ENCODE measurements around the gene TOX2.

TOX2 gene

DNA sequence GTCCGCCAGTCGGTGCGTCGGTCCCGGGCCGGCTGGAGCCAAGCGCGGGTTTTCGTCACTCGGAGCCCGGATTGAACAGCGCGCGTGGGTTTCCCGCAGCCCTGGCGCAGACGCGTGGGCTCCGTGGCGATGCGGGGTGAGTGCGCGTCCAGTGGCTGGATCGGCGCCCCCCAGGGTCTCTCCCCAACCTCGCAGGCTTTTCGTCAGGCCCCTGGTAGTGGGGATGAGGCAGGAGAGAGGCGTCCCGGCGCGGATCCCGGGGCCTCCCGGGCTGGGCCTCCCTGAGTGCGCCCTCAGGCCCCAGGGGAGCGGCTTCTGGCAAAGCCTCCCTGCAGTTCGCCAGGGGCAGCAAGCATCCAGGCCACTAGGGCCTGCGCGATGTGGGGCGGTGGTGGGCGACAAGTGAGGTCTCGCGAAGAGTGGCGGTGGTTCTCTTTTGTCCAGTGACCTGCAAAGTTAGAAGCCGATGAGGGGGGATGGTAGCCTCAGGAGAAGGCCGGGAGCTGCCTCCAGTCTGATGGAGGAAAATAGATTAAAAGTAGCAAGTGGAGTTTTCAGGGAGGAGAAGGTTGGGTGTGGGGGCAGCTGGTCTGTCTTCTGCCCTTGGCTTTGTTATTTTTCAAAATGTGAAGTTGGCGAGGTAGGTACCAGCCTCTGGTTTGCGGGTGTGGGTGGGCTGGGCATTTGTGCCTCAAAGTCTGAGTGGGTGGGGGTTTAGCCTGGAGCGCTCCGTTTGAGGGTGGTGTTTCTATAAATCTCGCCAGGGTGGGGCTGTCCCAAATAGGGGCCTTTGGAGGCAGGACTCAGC is 1.6 kb downstream of the TOX2 start:
- no peak for DNase-seq

DNA sequence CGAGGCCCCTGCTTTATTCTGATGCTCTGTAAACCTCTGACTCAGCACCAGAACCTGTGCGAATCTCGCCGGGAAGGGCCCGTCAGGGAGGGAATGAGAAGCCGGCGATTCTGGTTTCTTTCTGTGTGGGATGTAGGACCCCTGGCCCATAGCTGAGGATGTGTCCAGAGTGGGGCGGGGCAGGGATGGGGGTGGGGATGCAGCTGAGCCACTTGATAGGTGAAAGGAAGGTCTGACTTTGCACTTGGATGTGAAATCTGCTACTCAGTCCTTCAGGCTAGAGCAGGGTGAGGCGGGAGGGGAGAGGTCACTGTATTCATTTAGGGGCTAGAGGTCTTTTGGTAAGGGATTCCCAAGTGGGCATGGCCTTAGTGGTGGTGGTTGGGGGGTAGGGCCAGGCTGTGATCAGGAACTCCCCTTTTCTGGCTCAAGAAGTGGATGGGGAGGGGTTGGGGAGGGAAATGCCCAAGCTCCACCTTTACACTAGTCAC is 2.3 kb downstream of the TOX2 start:
- no peak for DNase-seq

GRCh38 chr20:43917380-43917779 is 2.7 kb downstream of the TOX2 start:
- DNase-seq = no peak

DNA sequence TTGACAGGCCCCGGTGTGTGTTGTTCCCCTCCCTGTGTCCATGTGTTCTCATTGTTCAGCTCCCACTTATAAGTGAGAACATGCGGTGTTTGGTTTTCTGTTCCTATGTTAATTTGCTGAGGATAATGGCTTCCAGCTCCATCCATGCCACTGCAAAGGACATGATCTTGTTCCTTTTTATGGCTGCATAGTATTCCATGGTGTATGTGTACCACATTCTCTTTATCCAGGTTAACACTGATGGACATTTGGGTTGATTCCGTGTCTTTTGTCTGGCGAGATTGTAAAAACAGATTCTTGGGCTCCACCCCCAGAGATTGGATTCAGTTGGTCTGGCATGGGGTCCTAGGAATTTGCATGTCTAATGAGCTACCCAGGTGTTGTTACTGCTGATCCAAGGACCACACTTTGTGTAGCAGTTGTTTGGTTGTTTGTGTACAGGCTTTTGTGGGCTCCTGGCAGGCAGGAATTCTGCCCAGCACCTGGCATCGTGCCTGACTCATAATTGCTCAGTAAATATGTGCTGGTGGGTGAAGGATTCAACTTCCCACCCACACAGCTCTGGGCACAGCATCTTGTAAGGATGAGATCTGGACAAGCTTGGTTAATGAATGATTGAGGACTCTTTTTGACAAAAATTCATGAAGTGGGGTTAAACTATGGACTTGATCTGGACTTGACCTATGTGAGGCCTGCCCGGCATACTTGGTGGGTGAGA is 5.2 kb downstream of the TOX2 start:
- DNase-seq = no peak

DNA sequence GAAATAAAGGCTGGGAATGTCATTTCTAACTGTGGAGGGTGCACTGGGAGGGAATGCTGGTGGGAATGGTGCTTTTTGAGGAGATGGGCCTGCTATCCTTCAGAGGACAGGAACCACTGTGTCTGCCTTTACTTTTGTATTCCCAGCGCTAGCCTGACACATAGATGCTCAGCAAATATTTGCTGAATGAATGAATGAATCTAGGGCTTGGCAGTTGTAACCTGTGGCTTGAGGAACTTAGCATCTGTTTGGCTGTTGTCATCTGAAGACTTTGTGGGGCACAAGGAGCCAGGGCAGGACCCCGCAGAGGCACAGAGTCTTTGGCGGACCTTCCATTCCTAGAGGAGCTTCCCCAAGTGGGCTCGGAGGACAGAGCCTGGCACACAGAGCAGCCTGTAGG is 6.1 kb downstream of the TOX2 start:
- no peak for DNase-seq

DNA sequence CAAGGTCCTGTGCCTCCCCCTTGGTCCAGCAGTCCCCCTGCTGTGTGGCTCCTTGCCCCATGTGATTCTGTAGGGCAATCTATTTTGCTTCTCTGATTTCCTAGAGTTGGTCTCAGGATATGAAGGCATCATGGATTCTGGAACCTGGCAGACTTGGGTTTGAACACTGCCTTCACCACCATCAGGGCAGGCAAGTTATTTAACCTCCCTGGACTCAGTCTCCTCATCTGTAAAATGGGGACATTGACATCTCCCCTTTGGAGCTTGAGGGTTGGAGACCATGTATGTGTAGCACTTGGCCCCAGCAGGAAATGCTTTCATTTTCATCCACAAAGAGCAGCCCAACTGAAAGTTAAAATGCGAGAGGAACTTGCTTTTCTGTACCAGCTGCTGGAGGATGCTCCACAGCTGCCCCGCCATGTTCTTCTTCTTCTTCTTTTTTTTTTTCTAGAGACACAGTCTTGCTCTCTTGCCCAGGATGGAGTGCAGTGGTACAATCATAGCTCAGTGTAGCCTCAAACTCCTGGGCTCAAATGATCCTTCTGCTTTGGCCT is 6.7 kb downstream of the TOX2 start:
- no peak for DNase-seq

DNA sequence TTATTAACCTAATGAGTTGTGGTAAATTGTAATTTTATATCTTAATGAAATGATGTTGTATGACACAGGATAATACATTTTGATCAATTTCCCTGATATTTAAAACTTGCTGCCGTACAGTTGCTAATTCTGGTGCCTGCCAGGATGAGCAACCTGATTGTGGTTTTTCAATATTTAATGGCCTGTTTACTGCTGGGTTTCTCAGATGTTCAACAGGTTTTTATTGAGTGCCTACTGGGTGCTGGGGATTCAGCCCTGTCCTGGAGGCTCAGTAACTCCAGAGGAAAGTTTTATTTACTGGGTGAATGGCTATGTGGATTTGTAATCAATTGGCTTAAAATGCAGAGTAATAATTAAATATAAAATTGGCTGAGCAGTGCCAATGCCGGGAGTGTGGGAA is 8.0 kb downstream of the TOX2 start:
- DNase-seq = no peak

DNA sequence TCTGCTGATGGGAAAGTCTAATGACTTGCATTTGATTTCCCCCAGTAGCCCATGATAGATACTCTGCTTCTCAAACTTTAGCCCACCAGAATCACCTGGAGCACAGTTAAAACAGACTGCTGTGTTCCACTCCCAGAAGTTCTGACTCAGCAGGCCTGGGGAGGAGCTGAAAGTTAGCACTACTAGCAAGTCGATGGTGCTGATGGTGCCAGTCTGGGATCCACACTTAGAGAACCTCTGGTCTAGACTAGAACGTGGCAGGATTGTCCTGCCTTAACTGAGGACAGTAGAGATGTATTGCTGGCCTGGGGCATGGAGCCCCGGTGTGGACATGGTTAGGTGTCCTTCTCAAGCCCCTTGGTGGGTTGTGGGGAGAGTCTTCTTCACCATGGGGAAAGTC is 8.7 kb downstream of the TOX2 start:
- no peak for DNase-seq

DNA sequence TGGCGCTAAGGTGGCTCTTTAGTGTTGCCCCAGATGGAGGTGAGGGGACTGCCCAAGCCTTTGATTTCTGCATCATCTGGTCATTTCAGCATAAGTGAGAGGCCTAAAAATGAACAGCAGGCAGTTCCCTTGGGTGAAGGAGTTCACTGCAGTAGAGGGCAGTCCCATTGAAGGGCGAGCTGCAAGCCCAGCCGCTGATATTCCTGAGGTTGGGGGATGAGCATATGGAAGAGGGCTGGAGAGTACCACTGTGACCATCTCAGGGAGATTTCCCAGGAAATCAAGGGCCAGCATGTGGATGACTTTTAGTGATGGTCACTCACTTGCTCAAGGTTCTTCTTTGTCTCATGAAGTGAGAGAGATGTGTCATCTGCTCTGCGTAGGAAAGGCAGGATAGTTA is 9.3 kb downstream of the TOX2 start:
- no peak for DNase-seq

DNA sequence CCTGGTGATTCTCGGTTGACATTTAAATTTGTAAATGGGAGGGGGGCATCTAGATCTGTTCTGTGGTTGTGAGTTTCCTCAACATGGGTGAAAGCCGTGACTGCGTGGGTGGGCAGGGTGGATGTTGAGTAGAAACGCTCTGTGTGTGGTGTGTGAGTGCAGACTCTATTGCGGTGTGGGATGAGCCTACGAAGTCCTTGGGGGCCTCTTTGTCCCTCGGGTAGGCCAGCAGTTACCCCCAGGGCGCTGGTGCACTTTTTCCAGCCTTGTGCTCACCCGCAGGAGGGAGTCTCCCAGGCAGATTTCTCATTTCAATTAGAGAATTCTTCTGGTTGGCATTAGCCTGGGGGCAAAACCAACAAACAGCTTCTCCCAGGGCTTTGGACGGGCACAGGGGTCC is 10.6 kb downstream of the TOX2 start:
- DNase-seq = no peak

DNA sequence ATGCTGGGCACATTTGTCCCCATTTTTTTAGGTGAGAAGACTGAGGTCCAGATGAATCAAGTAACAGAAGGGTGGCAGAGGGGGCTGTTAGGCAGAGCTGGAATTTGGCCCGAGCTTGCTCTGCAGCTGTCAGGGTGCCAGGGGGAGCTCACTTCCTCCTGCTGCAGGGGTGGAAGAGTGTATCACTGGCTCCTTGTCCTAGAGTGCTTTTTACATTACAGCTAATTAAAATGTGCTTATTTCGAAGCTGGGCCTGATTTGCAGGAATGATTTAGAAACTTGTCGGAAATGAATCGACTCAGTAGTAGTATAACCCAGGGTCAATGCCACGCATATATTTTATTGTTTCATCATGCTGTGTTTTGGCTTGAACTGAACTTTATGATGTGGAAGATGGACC is 11.1 kb downstream of the TOX2 start:
- peak in 1 of 2 donors; percentile 4 for DNase-seq

DNA sequence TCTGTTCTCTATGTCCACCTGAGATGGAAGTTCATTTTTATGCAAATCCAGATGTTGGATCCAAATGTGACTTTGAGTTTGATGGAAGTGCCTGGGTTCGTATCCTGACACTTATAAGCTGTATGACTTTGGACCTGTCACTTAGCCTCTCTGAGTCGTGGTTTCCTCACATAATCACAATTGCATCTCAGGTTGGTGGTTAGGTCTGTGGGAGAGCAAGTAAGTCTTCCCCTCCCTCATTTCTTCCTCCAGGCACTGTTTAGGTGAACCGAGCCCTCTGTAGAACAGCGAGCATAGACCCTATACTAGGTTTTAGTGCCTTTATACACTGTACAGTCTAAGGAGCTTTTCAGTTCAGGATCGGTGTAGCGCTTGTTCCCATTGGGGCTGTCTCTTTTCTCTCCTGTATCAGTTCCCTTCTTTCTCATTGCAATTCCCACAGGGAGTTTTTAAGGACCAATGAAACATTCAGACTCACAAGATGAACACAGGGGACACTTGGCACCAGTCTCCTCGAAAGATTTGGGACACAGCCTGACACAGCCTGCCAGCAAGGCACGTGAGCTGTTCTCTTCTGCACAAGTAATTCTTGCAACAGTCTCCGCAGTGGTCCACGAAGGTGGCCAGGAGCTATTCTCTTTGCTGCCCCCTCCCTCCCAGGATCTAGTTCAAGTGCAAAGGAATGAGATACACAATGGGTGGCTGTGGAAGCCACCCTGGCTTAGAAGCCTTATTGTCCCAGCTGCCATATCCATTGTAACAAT is 11.8 kb downstream of the TOX2 start:
- no peak for DNase-seq

GRCh38 chr20:43931976-43932375 is 17.3 kb downstream of the TOX2 start:
- no peak for DNase-seq

DNA sequence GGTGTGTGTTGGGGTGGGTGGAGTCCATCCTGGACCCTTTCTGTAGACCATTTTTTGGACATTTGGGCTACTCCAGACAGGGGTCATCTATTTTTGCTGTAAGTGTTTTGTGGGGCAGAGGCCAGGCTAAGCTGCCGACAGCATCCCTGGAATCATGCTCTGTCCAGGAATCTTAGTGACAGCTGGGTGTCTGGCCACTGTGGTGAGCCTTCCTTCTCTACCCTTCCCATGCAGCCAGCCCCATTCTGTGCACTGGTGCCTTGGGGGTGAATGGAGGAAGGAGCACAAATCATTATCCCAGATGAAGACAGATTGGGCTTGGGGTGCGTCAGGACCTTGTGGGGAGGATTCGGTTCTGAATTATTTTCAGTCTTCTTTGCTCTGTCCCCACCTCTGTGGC is 20.2 kb downstream of the TOX2 start:
- DNase-seq = no peak

DNA sequence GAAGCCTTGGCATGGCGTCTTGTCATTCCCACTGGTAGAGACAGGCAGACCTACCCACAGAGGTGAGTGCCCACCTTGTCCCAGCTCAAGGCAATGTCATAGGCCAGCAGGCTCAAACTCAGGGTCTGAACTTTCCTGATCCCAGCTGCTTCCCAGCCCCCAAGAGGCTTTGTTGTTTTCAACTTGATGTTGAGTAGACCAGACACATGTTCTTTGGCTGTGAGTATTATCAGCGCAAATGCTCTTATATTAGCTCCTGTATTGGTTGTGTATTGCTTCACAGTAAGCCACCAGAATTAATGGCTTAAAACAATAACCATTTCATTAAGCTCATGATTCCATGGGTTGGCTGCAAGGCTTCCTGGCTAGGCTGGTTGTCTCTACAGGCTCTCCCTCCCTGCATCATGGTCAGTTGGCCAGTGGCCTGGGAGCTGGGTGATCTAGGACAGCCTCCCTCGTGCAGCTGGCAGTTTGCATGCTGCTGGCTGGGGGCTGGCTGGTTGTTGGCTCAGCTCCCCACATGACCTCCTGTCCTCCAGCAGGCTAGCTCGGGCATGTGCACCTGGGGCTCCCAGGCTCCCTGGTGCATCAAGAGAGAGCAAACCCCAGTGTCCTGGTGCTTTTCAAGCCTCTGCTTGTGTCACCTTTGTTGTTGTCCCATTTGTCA is 21.6 kb downstream of the TOX2 start:
- DNase-seq = no peak

GRCh38 chr20:43936805-43937204 is 22.2 kb downstream of the TOX2 start:
- DNase-seq = no peak

DNA sequence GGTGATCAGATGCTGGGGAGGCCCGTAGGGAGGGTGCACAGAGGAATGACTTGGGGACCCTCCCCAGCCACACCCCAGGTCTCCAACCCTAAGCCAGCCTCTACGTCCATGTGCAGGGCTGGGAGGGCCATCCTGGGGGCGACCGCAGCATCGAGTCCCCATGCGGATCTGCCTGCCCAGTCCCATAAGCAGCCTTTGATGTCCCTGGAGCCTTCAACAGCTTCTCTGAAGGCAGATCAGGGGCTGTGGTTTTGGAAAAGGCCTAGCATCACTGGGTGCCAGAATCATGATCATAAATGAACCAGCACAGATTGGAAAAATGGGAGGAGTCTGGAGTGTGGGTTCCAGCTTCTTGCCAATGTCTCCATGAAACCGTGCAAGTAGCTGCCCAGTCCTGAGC is 22.9 kb downstream of the TOX2 start:
- DNase-seq = no peak

GRCh38 chr20:43938017-43938655 is 23.5 kb downstream of the TOX2 start:
- no peak for DNase-seq

- DNase-seq = no peak
These were observed 24.5 kb downstream of the TOX2 start for GRCh38 chr20:43938932-43939761.

DNA sequence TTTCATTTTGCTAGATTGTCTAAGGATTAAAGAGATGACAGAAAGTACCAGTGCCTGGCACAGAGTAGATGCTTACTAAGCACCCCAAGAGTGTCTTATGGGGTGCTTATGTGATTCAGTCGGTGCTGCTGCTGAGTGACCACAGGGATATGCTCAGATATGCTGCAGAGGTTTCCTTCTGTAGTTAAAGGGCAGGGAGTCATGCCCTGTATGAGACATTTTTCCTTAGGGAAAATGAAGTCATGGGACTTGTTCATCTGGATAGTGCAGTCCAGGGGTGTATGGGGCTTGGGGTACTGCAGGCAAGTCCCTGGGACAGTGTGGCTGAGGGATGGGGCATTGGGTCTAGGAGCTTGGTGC is 25.1 kb downstream of the TOX2 start:
- DNase-seq = no peak

GRCh38 chr20:43940518-43941225 is 26.0 kb downstream of the TOX2 start:
- no peak for DNase-seq

Data from bone marrow (tissue), 2 donors.